Ishikawa (cell line): Measurements from ENCODE around the gene RASAL2.

Source experiments
- CEBPB ChIP-seq: IDR thresholded peaks from 2 replicates; pipeline ENCODE4 v1.6.1; 2012
- CREB1 ChIP-seq: IDR thresholded peaks from 2 replicates; pipeline ENCODE4 v1.6.1; 2012; ENCODE audit warnings: low read depth
- EGR1 ChIP-seq: IDR thresholded peaks from 2 replicates; pipeline ENCODE4 v1.6.1; 2012
- EP300 ChIP-seq: IDR thresholded peaks from 2 replicates; pipeline ENCODE4 v1.6.1; 2012; ENCODE audit warnings: borderline replicate concordance
- FOXM1 ChIP-seq: IDR thresholded peaks from 2 replicates; pipeline ENCODE4 v1.6.1; 2012; ENCODE audit warnings: low read depth, borderline replicate concordance
- NFIC ChIP-seq: IDR thresholded peaks from 2 replicates; pipeline ENCODE4 v1.6.1; 2012
- RAD21 ChIP-seq: IDR thresholded peaks from 2 replicates; pipeline ENCODE4 v1.6.1; 2012; ENCODE audit warnings: low read depth
- TAF1 ChIP-seq: IDR thresholded peaks from 2 replicates; pipeline ENCODE4 v1.6.1; 2012; ENCODE audit warnings: low read depth, mild to moderate bottlenecking
- TCF12 ChIP-seq: IDR thresholded peaks from 2 replicates; pipeline ENCODE4 v1.6.1; 2012; ENCODE audit warnings: low read depth
- TEAD4 ChIP-seq: IDR thresholded peaks from 2 replicates; pipeline ENCODE4 v1.6.1; 2012
- YY1 ChIP-seq: IDR thresholded peaks from 2 replicates; pipeline ENCODE4 v1.6.1; 2012; ENCODE audit warnings: low read depth
- ZBTB7A ChIP-seq: IDR thresholded peaks from 2 replicates; pipeline ENCODE4 v1.6.1; 2012; ENCODE audit warnings: low read depth
- TF ChIP-seq, protein P1 (sequence below): IDR thresholded peaks from 2 replicates; pipeline ENCODE4 v1.6.1; 2012
- TF ChIP-seq, protein P2 (sequence below): IDR thresholded peaks from 2 replicates; pipeline ENCODE4 v1.6.1; 2012
- TF ChIP-seq, protein P3 (sequence below): IDR thresholded peaks from 2 replicates; pipeline ENCODE4 v1.6.1; 2012; ENCODE audit warnings: low read depth, mild to moderate bottlenecking

The RASAL2 gene

DNA sequence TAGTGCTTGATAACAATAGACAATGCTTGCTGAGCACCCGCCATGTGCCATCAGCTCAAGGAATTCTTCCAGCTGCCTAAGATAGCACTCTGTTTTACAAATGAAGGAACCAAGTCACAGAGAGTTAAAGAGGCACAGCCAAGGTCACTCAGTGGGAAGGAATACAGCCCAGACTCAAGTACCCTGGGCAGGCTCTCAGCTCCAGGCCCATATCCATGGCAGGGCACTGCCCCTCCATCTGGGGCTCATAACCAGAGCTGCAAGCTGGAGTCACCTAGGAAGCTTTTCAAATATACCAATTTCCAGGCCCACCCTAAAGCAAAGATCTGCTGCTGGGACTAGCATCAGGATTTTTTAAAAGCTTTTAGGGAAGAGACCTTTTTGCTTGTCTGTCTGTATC, 401.3 kb downstream of the RASAL2 start:
- no peak for TF ChIP-seq EGR1
- no peak for TF ChIP-seq ZBTB7A
- TF ChIP-seq NFIC = no peak
- TF ChIP-seq YY1 = no peak
- TF ChIP-seq CEBPB = no peak
- TF ChIP-seq TEAD4 = no peak
- TF ChIP-seq, protein P1, sequence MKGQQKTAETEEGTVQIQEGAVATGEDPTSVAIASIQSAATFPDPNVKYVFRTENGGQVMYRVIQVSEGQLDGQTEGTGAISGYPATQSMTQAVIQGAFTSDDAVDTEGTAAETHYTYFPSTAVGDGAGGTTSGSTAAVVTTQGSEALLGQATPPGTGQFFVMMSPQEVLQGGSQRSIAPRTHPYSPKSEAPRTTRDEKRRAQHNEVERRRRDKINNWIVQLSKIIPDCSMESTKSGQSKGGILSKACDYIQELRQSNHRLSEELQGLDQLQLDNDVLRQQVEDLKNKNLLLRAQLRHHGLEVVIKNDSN = no peak
- TF ChIP-seq FOXM1 = no peak
- no peak for TF ChIP-seq RAD21
- no peak for TF ChIP-seq EP300
- TF ChIP-seq CREB1 = no peak
- TF ChIP-seq, protein P2, sequence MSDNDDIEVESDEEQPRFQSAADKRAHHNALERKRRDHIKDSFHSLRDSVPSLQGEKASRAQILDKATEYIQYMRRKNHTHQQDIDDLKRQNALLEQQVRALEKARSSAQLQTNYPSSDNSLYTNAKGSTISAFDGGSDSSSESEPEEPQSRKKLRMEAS = no peak
- TF ChIP-seq, protein P3, sequence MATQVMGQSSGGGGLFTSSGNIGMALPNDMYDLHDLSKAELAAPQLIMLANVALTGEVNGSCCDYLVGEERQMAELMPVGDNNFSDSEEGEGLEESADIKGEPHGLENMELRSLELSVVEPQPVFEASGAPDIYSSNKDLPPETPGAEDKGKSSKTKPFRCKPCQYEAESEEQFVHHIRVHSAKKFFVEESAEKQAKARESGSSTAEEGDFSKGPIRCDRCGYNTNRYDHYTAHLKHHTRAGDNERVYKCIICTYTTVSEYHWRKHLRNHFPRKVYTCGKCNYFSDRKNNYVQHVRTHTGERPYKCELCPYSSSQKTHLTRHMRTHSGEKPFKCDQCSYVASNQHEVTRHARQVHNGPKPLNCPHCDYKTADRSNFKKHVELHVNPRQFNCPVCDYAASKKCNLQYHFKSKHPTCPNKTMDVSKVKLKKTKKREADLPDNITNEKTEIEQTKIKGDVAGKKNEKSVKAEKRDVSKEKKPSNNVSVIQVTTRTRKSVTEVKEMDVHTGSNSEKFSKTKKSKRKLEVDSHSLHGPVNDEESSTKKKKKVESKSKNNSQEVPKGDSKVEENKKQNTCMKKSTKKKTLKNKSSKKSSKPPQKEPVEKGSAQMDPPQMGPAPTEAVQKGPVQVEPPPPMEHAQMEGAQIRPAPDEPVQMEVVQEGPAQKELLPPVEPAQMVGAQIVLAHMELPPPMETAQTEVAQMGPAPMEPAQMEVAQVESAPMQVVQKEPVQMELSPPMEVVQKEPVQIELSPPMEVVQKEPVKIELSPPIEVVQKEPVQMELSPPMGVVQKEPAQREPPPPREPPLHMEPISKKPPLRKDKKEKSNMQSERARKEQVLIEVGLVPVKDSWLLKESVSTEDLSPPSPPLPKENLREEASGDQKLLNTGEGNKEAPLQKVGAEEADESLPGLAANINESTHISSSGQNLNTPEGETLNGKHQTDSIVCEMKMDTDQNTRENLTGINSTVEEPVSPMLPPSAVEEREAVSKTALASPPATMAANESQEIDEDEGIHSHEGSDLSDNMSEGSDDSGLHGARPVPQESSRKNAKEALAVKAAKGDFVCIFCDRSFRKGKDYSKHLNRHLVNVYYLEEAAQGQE = no peak
- no peak for TF ChIP-seq TAF1
- no peak for TF ChIP-seq TCF12

DNA sequence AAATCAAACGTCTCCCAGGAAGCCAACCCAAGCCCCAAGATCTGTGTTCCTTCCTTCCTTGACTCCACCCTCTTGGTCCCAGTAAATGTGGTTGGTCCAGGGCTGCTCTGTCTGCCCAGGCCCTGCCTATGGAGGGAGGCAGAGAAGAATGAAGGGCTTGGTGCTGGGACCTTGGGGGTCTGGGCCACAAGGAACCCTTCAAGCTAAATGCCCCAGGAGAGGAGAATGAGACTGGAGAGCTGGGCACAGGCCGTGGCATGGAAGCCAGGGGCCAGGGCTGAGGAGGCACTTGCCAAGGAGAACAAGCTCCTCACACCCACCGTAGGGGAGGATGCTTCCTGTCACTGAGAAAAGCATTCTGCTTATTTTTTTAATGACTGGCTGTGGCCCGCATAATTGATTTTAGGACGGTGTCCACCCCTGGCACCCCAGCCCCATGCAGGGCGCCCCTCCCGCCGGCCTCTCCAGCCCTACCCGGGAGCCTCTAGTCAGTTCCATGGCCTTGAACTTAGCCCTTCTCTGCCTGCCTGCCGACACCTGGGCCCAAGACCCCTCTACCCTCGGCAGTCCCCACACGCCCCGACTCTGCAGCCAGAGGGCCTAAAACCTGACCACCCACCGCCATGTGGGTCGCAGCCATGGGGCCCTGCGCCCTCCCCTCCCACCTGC, 402.0 kb downstream of the RASAL2 start:
- TF ChIP-seq CEBPB = no peak
- no peak for TF ChIP-seq NFIC
- no peak for TF ChIP-seq TEAD4
- no peak for TF ChIP-seq TAF1
- no peak for TF ChIP-seq EGR1
- TF ChIP-seq, protein P2 = no peak
- no peak for TF ChIP-seq YY1
- TF ChIP-seq, protein P3 = no peak
- TF ChIP-seq CREB1 = no peak
- TF ChIP-seq RAD21 = no peak
- no peak for TF ChIP-seq EP300
- TF ChIP-seq ZBTB7A = no peak
- TF ChIP-seq, protein P1 = no peak
- TF ChIP-seq FOXM1 = no peak
- no peak for TF ChIP-seq TCF12

DNA sequence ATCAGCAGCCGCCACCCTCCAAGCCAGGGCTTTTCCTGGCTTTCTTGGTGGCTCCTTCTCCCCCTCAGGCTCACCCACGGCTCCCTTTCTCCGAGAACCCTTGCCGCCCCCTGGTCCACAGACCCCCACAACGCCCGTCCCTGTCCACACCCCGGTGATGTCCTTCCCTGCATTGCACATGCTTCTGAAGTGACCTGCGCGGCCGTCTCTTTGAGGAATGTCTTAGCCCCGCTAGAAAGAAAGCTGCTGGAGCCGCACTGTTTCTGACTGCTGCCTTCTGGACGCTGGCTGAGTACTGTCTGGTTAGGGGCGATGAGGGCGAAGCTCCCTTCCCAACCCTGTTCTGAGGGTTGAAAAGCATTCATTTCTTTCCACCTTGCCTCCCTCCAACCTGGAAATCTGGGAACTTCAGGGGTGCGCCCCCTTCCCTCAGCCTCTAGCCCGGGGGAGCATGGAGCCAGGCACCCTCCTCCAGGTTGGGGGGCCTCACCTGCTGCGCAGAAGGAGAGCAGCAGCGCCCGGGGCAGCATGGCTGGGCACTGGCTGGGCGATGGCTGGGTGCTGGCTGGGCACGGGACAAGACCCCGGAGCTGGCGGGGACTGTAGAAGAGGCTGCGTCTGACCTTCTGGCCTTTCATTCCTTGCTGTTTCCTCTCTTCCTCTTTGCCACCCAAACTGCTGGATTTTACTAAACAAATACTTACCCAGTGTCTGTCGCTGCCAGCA, 402.7 kb downstream of the RASAL2 start, which contains the start of gene CLEC20A:
Gene CLEC20A (minus strand): TSS at position 555 of the 726 bp plus-strand sequence. CDS start 25 bp downstream, at position 530.
- TF ChIP-seq YY1 (no peak), ZBTB7A (no peak), CEBPB (no peak), TCF12 (no peak), RAD21 (no peak), TEAD4 (no peak), CREB1 (no peak), EP300 (no peak)
- TF ChIP-seq, protein P3 = no peak
- TF ChIP-seq, protein P1 = no peak
